Measurements from ENCODE around the gene RALGAPA2.

Gene RALGAPA2

GRCh38 chr20:20455926-20456325, 256.5 kb downstream of the RALGAPA2 start:
- no peak for FAIRE-seq

GRCh38 chr20:20454850-20455627, 257.4 kb downstream of the RALGAPA2 start:
- no peak for FAIRE-seq

GRCh38 chr20:20454367-20454766, 258.1 kb downstream of the RALGAPA2 start:
- no peak for FAIRE-seq

GRCh38 chr20:20452254-20452676, 260.2 kb downstream of the RALGAPA2 start:
- no peak for FAIRE-seq

GRCh38 chr20:20450521-20450920, 261.9 kb downstream of the RALGAPA2 start:
- no peak for FAIRE-seq

GRCh38 chr20:20448881-20449280, 263.6 kb downstream of the RALGAPA2 start:
- FAIRE-seq = no peak

GRCh38 chr20:20447196-20447595, 265.2 kb downstream of the RALGAPA2 start:
- no peak for FAIRE-seq

- FAIRE-seq = no peak
Measured at GRCh38 chr20:20446425-20447015, 265.9 kb downstream of the RALGAPA2 start.

GRCh38 chr20:20446001-20446400, 266.4 kb downstream of the RALGAPA2 start:
- FAIRE-seq = no peak

GRCh38 chr20:20443504-20443903, 268.9 kb downstream of the RALGAPA2 start:
- FAIRE-seq = no peak

- no peak for FAIRE-seq
Measured at GRCh38 chr20:20442466-20442865, 270.0 kb downstream of the RALGAPA2 start.

- FAIRE-seq = no peak
Measured at GRCh38 chr20:20440886-20441658, 271.4 kb downstream of the RALGAPA2 start.

- FAIRE-seq = no peak
Measured at GRCh38 chr20:20440481-20440880, 272.0 kb downstream of the RALGAPA2 start.

- FAIRE-seq = no peak
Measured at GRCh38 chr20:20439602-20440190, 272.7 kb downstream of the RALGAPA2 start.

- FAIRE-seq = no peak
Measured at GRCh38 chr20:20437314-20437713, 275.1 kb downstream of the RALGAPA2 start.

- FAIRE-seq = no peak
Measured at GRCh38 chr20:20436689-20437088, 275.8 kb downstream of the RALGAPA2 start.

GRCh38 chr20:20435453-20435852, 277.0 kb downstream of the RALGAPA2 start:
- FAIRE-seq = no peak

- no peak for FAIRE-seq
Measured at GRCh38 chr20:20432618-20433286, 279.7 kb downstream of the RALGAPA2 start.

GRCh38 chr20:20430066-20430465, 282.4 kb downstream of the RALGAPA2 start:
- FAIRE-seq = no peak

- FAIRE-seq = no peak
Measured at GRCh38 chr20:20428067-20428466, 284.4 kb downstream of the RALGAPA2 start.

GRCh38 chr20:20427227-20427864, 285.1 kb downstream of the RALGAPA2 start:
- no peak for FAIRE-seq

GRCh38 chr20:20426655-20426907, 285.9 kb downstream of the RALGAPA2 start:
- FAIRE-seq = no peak

All from G401.6 (cell line).